Kidney (tissue), 14 donors: ENCODE measurements around the gene PSIP1. TPM values are rescaled to one million over a fixed set of nuclear protein-coding genes. Genes with fewer than 3 reads are reported as not detected.

Source experiments
- DNase-seq, 5 donors: peaks; one replicate each; pipeline ENCODE4 v3.0.0-alpha.2; 2013 to 2020
- FAIRE-seq: peaks from 2 replicates; lab custom pipeline; 2012; peaks lifted over from hg19 to GRCh38; lab: Jason Lieb, UNC
- H3K27ac ChIP-seq, 2 donors: one replicate each; pipeline ENCODE4 v1.7.0; 2013; ENCODE audit warnings: low read depth in 2 of 2, low read length in 2 of 2, inconsistent platforms in 1 of 2
- H3K27me3 ChIP-seq: one replicate; pipeline ENCODE4 v1.7.1; 2013; ENCODE audit warnings: low read length, inconsistent platforms; ENCODE audit not compliant: control insufficient read depth, insufficient read depth
- H3K36me3 ChIP-seq, 3 donors: one replicate each; pipeline versions ENCODE4 v1.7.0 to v1.7.1; 2013; ENCODE audit warnings: low read length in 3 of 3, control low read depth in 1 of 3, inconsistent platforms in 1 of 3; ENCODE audit not compliant: insufficient read depth in 3 of 3, control insufficient read depth in 2 of 3
- H3K4me1 ChIP-seq, 3 donors: one replicate each; pipeline versions ENCODE4 v1.7.0 to v1.7.1; 2013; ENCODE audit warnings: low read length in 3 of 3, inconsistent platforms in 1 of 3, low read depth in 1 of 3; ENCODE audit not compliant: control insufficient read depth in 2 of 3, insufficient read depth in 2 of 3
- H3K4me3 ChIP-seq, 3 donors: one replicate each; pipeline versions ENCODE4 v1.7.0 to v1.8.1; 2013; ENCODE audit warnings: low read length in 3 of 3, control low read depth in 1 of 3, inconsistent platforms in 1 of 3
- H3K9ac ChIP-seq, 3 donors: one replicate each; pipeline versions ENCODE4 v1.7.0 to v1.7.1; 2013; ENCODE audit warnings: low read length in 3 of 3, control low read depth in 1 of 3, inconsistent platforms in 1 of 3
- H3K9me3 ChIP-seq, 3 donors: one replicate each; pipeline versions ENCODE4 v1.7.0 to v1.7.1; 2013; ENCODE audit warnings: low read length in 3 of 3, control low read depth in 1 of 3, inconsistent platforms in 1 of 3; ENCODE audit not compliant: control insufficient read depth in 2 of 3, insufficient read depth in 1 of 3
- CTCF ChIP-seq: IDR thresholded peaks from 3 replicates; pipeline ENCODE4 v1.5.1; 2012; ENCODE audit warnings: mild to moderate bottlenecking, moderate library complexity, borderline replicate concordance; ENCODE audit not compliant: insufficient read depth; ENCODE audit errors: extremely low read depth
- intact Hi-C: fragments of 100-400 bp; cut with DNase I; formaldehyde crosslinking; loops from one replicate; pipeline ENCODE4 v1.11.1; 2022
- polyA plus RNA-seq: library from polyadenylated mRNA; stranded (reverse); fragments of 350-450 nt; fragmentation: Illumina TruSeq; extraction: RNeasy Lipid Tissue Mini Kit (QIAGEN cat#74804); gene quantifications from one replicate; pipeline ENCODE4 v1.2.3, GENCODE V29; 2014; ENCODE audit warnings: low read depth, low replicate concordance; ENCODE audit not compliant: insufficient read depth
- total RNA-seq: library from RNA; stranded (reverse); fragmentation: NEBNext Ultra II Directional; extraction: Animal tissue kit (Norgen Biotek cat#: 25700); gene quantifications from one replicate; pipeline ENCODE4 v1.2.1, GENCODE V29; 2021
- donor health status: control.
- donor health status: control.
- donor health status: control.
- donor health status: control.
- donor health status: control.
- donor health status: DM: yes; HTN: yes; CAD: no.
- donor health status: Normal renal cell carcinoma (clear cell type).

The PSIP1 gene
- total and polyA plus RNA-seq, 2 donors from 2014 or later, result 31.1 to 43.9 TPM

GRCh38 chr9:15552636-15553527 is 42.1 kb upstream of the PSIP1 start, which contains the start of gene CCDC171:
CCDC171 (plus strand) TSS chr9:15553043; CDS start chr9:15564089, 11,046 bp downstream.
- DNase-seq, result peak; percentile 96 to 99 (median 97)
- H3K27ac ChIP-seq, result peak within 1 kb of the TSS; percentile 72 to 84
- H3K9ac ChIP-seq, result peak within 1 kb of the TSS; percentile 87 to 96 (median 90)
- no peaks in the 10 kb centered on the region for H3K4me1 ChIP-seq
- no peak for TF ChIP-seq CTCF
- intact Hi-C loops, result no loop called here
- no peaks in the 10 kb centered on the region for H3K36me3 ChIP-seq
- no peaks in the 10 kb centered on the region for H3K27me3 ChIP-seq
- peak within 1 kb of the TSS; percentile 87 to 99 (median 88) for H3K4me3 ChIP-seq
- no peaks in the 10 kb centered on the region for H3K9me3 ChIP-seq
- FAIRE-seq, result no peak

GRCh38 chr9:15549611-15550010 is 38.8 kb upstream of the PSIP1 start:
- Histone ChIP-seq H3K4me3 (no peak overlapping the region), H3K9ac (no peak overlapping the region), H3K36me3 (no peaks in the 10 kb centered on the region), H3K9me3 (no peaks in the 10 kb centered on the region), H3K27me3 (no peaks in the 10 kb centered on the region), H3K27ac (no peak overlapping the region), H3K4me1 (no peaks in the 10 kb centered on the region)
- FAIRE-seq (no peak), DNase-seq (no peak)
- TF ChIP-seq CTCF, result no peak
- intact Hi-C loops, result no loop called here

GRCh38 chr9:15543047-15543813 is 32.5 kb upstream of the PSIP1 start:
- DNase-seq, result no peak
- no peak for FAIRE-seq
- Histone ChIP-seq H3K36me3 (no peaks in the 10 kb centered on the region), H3K9me3 (no peaks in the 10 kb centered on the region), H3K9ac (no peak overlapping the region), H3K27ac (no peak overlapping the region), H3K27me3 (no peaks in the 10 kb centered on the region), H3K4me3 (no peak overlapping the region), H3K4me1 (peaks cover 0 to 3% (median 0%) of the 10 kb centered on the region in 3 donors)
- intact Hi-C loops, result no loop called here
- TF ChIP-seq CTCF, result no peak
